Endothelial cell of umbilical vein (primary cell): Measurements from ENCODE around the gene RORC.

Source experiments
- EZH2 ChIP-seq: IDR thresholded peaks from 2 replicates; pipeline ENCODE4 v1.6.1; 2012; ENCODE audit warnings: borderline replicate concordance, low read depth, mild to moderate bottlenecking, moderate library complexity, low read length, inconsistent platforms; ENCODE audit not compliant: severe bottlenecking
- JUN ChIP-seq: IDR thresholded peaks from 2 replicates; pipeline ENCODE4 v1.6.1; 2011; ENCODE audit warnings: borderline replicate concordance, low read depth; ENCODE audit not compliant: insufficient read length, insufficient read depth
- MYC ChIP-seq: IDR thresholded peaks from one replicate; pipeline ENCODE4 v1.6.1; 2011; ENCODE audit warnings: mild to moderate bottlenecking, low read depth, low read length
- POLR2A ChIP-seq: IDR thresholded peaks from 2 replicates; pipeline ENCODE4 v1.6.1; 2012; ENCODE audit warnings: low read depth, mild to moderate bottlenecking, control low read depth, low read length
- POLR2AphosphoS5 ChIP-seq: IDR thresholded peaks from 2 replicates; pipeline ENCODE4 v1.6.1; 2012; ENCODE audit warnings: low read depth, mild to moderate bottlenecking, control low read depth, low read length, moderate library complexity; ENCODE audit not compliant: insufficient read depth
- TF ChIP-seq, protein P1 (sequence below), 2 donors: IDR thresholded peaks; 1 replicate in 1 of 2; 2 replicates in 1 of 2; pipeline ENCODE4 v1.5.1; 2011; ENCODE audit warnings: low read length in 2 of 2, mild to moderate bottlenecking in 2 of 2, moderate library complexity in 2 of 2, control low read depth in 1 of 2, inconsistent platforms in 1 of 2, low read depth in 1 of 2; ENCODE audit not compliant: insufficient read depth in 1 of 2; ENCODE audit errors: extremely low read depth in 1 of 2

- TF ChIP-seq POLR2A (no peak), JUN (no peak), MYC (no peak), EZH2 (no peak), POLR2AphosphoS5 (no peak)
- TF ChIP-seq, protein P1, sequence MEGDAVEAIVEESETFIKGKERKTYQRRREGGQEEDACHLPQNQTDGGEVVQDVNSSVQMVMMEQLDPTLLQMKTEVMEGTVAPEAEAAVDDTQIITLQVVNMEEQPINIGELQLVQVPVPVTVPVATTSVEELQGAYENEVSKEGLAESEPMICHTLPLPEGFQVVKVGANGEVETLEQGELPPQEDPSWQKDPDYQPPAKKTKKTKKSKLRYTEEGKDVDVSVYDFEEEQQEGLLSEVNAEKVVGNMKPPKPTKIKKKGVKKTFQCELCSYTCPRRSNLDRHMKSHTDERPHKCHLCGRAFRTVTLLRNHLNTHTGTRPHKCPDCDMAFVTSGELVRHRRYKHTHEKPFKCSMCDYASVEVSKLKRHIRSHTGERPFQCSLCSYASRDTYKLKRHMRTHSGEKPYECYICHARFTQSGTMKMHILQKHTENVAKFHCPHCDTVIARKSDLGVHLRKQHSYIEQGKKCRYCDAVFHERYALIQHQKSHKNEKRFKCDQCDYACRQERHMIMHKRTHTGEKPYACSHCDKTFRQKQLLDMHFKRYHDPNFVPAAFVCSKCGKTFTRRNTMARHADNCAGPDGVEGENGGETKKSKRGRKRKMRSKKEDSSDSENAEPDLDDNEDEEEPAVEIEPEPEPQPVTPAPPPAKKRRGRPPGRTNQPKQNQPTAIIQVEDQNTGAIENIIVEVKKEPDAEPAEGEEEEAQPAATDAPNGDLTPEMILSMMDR (IDR thresholded peaks at IDR 0.05; ENCODE audit: extremely low read depth in 1 of 2, insufficient read depth in 1 of 2, low read depth in 1 of 2, low read length in 2 of 2) = no peak
Observed at GRCh38 chr1:151801846-151802245, 29.8 kb downstream of the RORC start.
